Stomach (tissue), 9 donors: ENCODE results near the gene HOOK2. TPM values are rescaled to one million over a fixed set of nuclear protein-coding genes. Genes with fewer than 3 reads are reported as not detected.

ENCODE experiments used
- DNase-seq, 2 donors: peaks; one replicate each; pipeline versions ENCODE4 v3.0.0 to v3.0.0-alpha.2; 2013 to 2019
- H3K27ac ChIP-seq, 5 donors: fragments of 200-600 bp in 4 of 5; sonication (generic) in 4 of 5; one replicate each; pipeline ENCODE4 v1.5.1; 2013 to 2019; ENCODE audit warnings: mild to moderate bottlenecking in 1 of 5, moderate library complexity in 1 of 5
- H3K27me3 ChIP-seq, 3 donors: fragments of 200-600 bp; sonication (generic); one replicate each; pipeline ENCODE4 v1.5.1; 2017 to 2019; ENCODE audit warnings: mixed run types in 1 of 3
- H3K36me3 ChIP-seq, 4 donors: fragments of 200-600 bp; sonication (generic); 1 replicate in 3 of 4; 2 replicates in 1 of 4; pipeline ENCODE4 v1.5.1; 2016 to 2019
- H3K4me1 ChIP-seq, 4 donors: fragments of 200-600 bp; sonication (generic); one replicate each; pipeline ENCODE4 v1.5.1; 2016 to 2019
- H3K4me3 ChIP-seq, 4 donors: fragments of 200-600 bp; sonication (generic) in 3 of 4; one replicate each; pipeline ENCODE4 v1.5.1; 2016 to 2019; ENCODE audit warnings: mild to moderate bottlenecking in 1 of 4
- H3K9me3 ChIP-seq, 4 donors: fragments of 200-600 bp; sonication (generic); one replicate each; pipeline ENCODE4 v1.5.1; 2016 to 2019
- EP300 ChIP-seq: sonication (generic); formaldehyde crosslinking; IDR thresholded peaks from one replicate; pipeline ENCODE4 v1.6.1; 2017; ENCODE audit warnings: antibody characterized with exemption
- POLR2A ChIP-seq, 4 donors: fragments of 450-650 bp; IDR thresholded peaks; one replicate each; pipeline ENCODE4 v1.6.1; 2016; ENCODE audit warnings: antibody characterized with exemption in 4 of 4, control low read depth in 2 of 4, mild to moderate bottlenecking in 1 of 4, moderate library complexity in 1 of 4
- POLR2AphosphoS5 ChIP-seq, 3 donors: sonication (generic); formaldehyde crosslinking; IDR thresholded peaks; one replicate each; pipeline ENCODE4 v1.6.1; 2016; ENCODE audit warnings: antibody characterized with exemption in 3 of 3
- WGBS, 5 donors: extraction: QIAGEN DNeasy Blood & Tissue Kit in 3 of 5; methylation state at CpG; one replicate each; pipeline versions ENCODE4 v1.1.5 to v1.1.7; 2013 to 2018; 5-methylcytosine and 5-hydroxymethylcytosine counted together
- intact Hi-C: fragments of 100-400 bp; cut with DNase I; formaldehyde crosslinking; loops from one replicate; pipeline ENCODE4 v1.15.1; 2023; ENCODE audit warnings: low total_unique reads
- polyA plus RNA-seq, 3 donors: library from polyadenylated mRNA; stranded (reverse); fragments of 200-250 nt; gene quantifications; one replicate each; pipeline ENCODE4 v1.2.3, GENCODE V29; 2013
- total RNA-seq, 5 donors: library from RNA; depleted of rRNA; stranded (reverse); fragments of >200 nt; gene quantifications; one replicate each; pipeline versions ENCODE4 v1.1.0 to v1.2.3, GENCODE V29; 2014 to 2016
- TF ChIP-seq, protein P1 (sequence below), 7 experiments: fragments of 450-650 bp in 4 of 7; fragments of 200-600 bp in 3 of 7; sonication (generic) in 3 of 7; IDR thresholded peaks; one replicate each; pipeline ENCODE4 v1.5.1; 2016 to 2019; ENCODE audit warnings: antibody characterized with exemption in 7 of 7, control low read depth in 2 of 7, mild to moderate bottlenecking in 1 of 7
- donor health status: healthy with polysubstance abuse.
- donor health status: Bipolar disorder and iron deficiency.
- donor health status: healthy.

HOOK2 gene
- total and polyA plus RNA-seq, 8 donors: 30.1 to 797 (median 70.4) TPM

DNA sequence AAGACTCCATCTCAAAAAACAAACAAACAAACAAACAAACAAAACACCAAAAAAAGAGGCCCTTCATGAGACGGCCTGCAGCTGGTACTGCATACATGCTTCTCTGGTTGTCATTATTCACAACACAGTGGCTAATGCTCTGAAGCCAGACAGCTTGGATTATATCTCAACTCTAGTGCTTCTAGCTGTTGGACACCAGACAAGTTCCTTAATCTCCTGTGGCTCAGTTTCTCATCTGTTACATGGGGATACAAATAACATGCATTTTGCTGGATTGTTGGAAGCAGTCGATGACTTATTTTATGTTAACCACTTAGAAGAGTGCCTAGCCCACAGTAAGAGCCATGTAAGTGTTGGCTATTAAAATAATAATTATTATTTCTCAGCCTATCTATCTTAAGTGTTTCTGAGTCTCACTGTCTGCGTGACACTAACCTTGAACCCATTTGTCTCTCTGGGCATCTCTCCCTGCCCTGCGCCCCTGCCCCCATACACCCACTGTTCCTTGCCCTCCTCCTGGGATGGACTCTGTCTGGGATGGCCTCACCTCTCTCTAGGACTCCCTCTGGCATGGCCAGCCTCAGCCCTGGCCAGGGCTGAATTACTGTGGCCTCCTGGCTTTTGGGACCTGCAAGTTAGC is 12.8 kb upstream of the HOOK2 start:
- 40 to 48% (median 43%) methylated on average over 4 of the region's 4 CpGs for WGBS, 5 donors
- intact Hi-C loops: no loop called here
- Histone ChIP-seq H3K4me1 (peaks cover 68 to 76% (median 70%) of the 10 kb centered on the region in 4 donors), H3K27ac (peak overlapping the region; percentile 92 to 100 (median 99)), H3K36me3 (no peaks in the 10 kb centered on the region), H3K4me3 (peak overlapping the region; percentile 79 to 93 (median 86)), H3K9me3 (no peaks in the 10 kb centered on the region), H3K27me3 (no peaks in the 10 kb centered on the region)
- TF ChIP-seq POLR2A (IDR thresholded peaks at IDR 0.05): no peak
- peak in 1 of 3 donors; percentile 52 for TF ChIP-seq POLR2AphosphoS5 (IDR thresholded peaks at IDR 0.05)
- DNase-seq: peak in 1 of 2 donors; percentile 86

DNA sequence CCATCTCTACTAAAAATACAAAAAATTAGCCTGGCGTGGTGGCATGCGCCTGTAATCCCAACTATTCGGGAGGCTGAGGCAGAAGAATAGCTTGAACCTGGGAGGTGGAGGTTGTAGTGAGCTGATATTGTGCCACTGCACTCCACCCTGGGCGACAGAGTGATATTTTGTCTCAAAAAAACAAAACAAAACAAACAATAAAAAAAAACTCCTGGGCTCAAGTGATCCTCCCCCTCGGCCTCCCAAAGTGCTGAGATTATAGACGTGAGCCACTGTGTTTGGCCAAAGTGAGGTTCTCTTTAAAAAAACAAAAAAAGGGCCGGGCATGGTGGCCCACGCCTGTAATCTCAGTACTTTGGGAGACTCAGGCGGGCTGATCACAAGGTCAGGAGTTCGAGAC is 12.1 kb upstream of the HOOK2 start:
- intact Hi-C loops: no loop called here
- H3K4me1 ChIP-seq: peaks cover 75 to 83% (median 77%) of the 10 kb centered on the region in 4 donors
- TF ChIP-seq, protein P1, sequence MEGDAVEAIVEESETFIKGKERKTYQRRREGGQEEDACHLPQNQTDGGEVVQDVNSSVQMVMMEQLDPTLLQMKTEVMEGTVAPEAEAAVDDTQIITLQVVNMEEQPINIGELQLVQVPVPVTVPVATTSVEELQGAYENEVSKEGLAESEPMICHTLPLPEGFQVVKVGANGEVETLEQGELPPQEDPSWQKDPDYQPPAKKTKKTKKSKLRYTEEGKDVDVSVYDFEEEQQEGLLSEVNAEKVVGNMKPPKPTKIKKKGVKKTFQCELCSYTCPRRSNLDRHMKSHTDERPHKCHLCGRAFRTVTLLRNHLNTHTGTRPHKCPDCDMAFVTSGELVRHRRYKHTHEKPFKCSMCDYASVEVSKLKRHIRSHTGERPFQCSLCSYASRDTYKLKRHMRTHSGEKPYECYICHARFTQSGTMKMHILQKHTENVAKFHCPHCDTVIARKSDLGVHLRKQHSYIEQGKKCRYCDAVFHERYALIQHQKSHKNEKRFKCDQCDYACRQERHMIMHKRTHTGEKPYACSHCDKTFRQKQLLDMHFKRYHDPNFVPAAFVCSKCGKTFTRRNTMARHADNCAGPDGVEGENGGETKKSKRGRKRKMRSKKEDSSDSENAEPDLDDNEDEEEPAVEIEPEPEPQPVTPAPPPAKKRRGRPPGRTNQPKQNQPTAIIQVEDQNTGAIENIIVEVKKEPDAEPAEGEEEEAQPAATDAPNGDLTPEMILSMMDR (IDR thresholded peaks at IDR 0.05): no peak
- TF ChIP-seq EP300: no peak
- no peak for TF ChIP-seq POLR2AphosphoS5 (IDR thresholded peaks at IDR 0.05)
- no peak for TF ChIP-seq POLR2A (IDR thresholded peaks at IDR 0.05)

DNA sequence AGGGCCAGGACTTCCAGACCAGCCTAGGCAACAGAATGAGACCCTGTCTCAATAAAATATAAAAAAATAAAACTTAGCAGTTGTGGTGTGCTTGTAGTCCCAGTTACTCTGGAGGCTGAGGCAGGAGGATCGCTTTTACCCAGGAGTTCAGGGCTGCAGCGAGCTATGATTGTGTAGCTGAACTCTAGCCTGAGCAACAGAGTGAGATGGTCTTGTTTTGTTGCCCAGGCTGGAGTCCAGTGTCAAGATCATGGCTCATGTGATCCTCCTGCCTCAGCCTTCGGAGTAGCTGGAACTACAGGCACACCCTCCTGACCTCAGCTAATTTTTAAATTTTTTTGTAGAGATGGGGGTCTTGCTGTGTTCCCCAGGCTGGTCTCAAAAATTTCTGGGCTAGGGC is 11.6 kb upstream of the HOOK2 start:
- no peaks in the 10 kb centered on the region for H3K27me3 ChIP-seq
- TF ChIP-seq POLR2A (IDR thresholded peaks at IDR 0.05) (no peak), EP300 (no peak), POLR2AphosphoS5 (IDR thresholded peaks at IDR 0.05) (no peak)
- TF ChIP-seq, protein P1 (IDR thresholded peaks at IDR 0.05): no peak
- peak in 1 of 2 donors; percentile 41 for DNase-seq
- H3K4me1 ChIP-seq: peaks cover 80 to 88% (median 81%) of the 10 kb centered on the region in 4 donors
- 52 to 67% (median 58%) methylated on average over 3 of the region's 3 CpGs for WGBS, 5 donors
- no peaks in the 10 kb centered on the region for H3K36me3 ChIP-seq
- peak overlapping the region in 1 of 4 donors; percentile 13 for H3K4me3 ChIP-seq
- no peaks in the 10 kb centered on the region for H3K9me3 ChIP-seq
- intact Hi-C loops: no loop called here
- peak overlapping the region; percentile 92 to 100 (median 95) for H3K27ac ChIP-seq

More for the DNA sequence above, 12.1 kb upstream of the HOOK2 start:
- no peaks in the 10 kb centered on the region for H3K36me3 ChIP-seq
- DNase-seq: no peak
- H3K27ac ChIP-seq: peak overlapping the region; percentile 92 to 100 (median 95)
- no peaks in the 10 kb centered on the region for H3K27me3 ChIP-seq
- 38 to 58% (median 44%) methylated on average over 10 of the region's 10 CpGs for WGBS, 5 donors
- no peaks in the 10 kb centered on the region for H3K9me3 ChIP-seq
- peak overlapping the region in 1 of 4 donors; percentile 89 for H3K4me3 ChIP-seq

DNA sequence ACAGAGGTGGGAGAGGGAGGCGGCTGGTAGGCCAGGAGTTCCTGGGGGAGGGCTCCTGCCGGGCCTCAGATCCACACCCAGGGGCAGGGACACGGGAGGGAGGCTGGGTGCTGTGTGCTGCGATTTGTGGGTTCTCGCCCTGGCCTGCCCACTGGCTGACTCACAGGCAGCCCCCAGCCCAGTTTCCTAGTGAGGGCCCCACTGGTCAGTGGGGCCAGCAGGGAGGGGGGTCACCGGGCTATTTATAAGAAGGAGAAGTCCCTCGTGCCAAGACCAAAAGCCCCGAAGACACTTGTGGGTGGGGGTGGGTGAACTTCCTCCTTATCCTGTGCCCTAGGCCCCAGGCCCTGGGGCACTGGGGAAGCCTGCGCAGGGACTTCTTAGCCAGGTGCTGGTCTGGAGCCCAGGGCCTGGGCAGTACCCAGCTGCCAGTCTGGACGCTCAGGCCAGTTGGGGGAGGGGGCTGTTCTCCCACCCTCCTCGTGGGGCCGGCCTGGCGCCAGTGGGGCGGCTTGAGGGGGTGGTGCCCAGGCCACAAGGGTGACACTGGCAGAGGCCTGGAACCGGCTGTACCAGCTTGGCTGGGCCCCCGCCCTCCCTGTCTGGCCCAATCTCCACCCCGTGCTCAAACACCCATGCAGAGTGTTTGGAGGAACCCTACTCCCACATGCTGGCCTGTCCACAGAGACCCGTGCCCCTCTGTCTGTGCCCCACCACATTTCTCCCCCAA is 11.0 kb upstream of the HOOK2 start:
- H3K4me1 ChIP-seq: peaks cover 81 to 91% (median 87%) of the 10 kb centered on the region in 4 donors
- H3K4me3 ChIP-seq: peak overlapping the region in 1 of 4 donors; percentile 13
- H3K27me3 ChIP-seq: no peaks in the 10 kb centered on the region
- TF ChIP-seq POLR2A (IDR thresholded peaks at IDR 0.05) (no peak), POLR2AphosphoS5 (IDR thresholded peaks at IDR 0.05) (peak; percentile 69 to 84 (median 72))
- peak overlapping the region; percentile 92 to 100 (median 95) for H3K27ac ChIP-seq
- peak; percentile 87 to 95 for DNase-seq
- no peaks in the 10 kb centered on the region for H3K36me3 ChIP-seq
- intact Hi-C loops: no loop called here
- 18 to 44% (median 30%) methylated on average over 6 to 18 of the region's 18 CpGs for WGBS, 5 donors
- no peaks in the 10 kb centered on the region for H3K9me3 ChIP-seq

DNA sequence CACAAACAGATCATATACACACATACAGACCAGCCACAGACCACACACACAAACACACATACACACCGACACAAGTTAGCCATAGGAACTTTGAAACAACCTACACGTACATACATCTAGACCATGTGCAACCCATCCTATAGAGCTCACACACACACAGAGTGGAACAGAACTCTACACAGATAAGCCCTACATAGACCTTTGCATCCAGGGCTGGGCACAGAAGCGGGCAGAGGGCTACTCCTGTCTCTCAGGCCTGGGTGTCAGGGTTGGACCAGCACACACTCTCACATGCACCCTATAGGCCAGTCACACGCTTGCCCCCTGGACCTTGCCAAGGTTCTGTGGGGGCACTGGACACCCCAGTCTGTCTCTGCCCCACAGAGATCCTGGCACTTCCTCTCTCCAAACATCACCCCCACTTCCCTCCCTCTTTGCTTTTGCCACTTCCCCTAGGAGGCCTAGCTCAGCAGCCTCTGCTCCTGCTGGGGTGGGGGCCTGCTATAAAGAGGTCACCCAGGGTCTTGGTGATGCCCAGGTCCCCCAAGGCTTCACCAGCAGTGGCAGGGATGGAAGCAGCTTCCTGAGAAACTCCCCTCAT is 10.2 kb upstream of the HOOK2 start:
- Histone ChIP-seq H3K27me3 (no peaks in the 10 kb centered on the region), H3K27ac (peak overlapping the region; percentile 92 to 100 (median 95)), H3K4me3 (no peak overlapping the region), H3K36me3 (no peaks in the 10 kb centered on the region), H3K4me1 (peaks cover 76 to 88% (median 85%) of the 10 kb centered on the region in 4 donors), H3K9me3 (no peaks in the 10 kb centered on the region)
- TF ChIP-seq EP300 (no peak), POLR2A (IDR thresholded peaks at IDR 0.05) (no peak), POLR2AphosphoS5 (IDR thresholded peaks at IDR 0.05) (no peak)
- TF ChIP-seq, protein P1 (IDR thresholded peaks at IDR 0.05): no peak
- 37 to 62% (median 43%) methylated on average over 4 of the region's 4 CpGs for WGBS, 5 donors
- peak in 1 of 2 donors; percentile 53 for DNase-seq
- intact Hi-C loops: no loop called here
